Activated CD8-positive, alpha-beta memory T cell treated with anti-CD3 and anti-CD28 coated beads, Interleukin-2, amount 50 U/mL, for 1 hour (primary cell): ENCODE measurements around the gene C17orf78.
"Not testable (repeated sequence)": the region's sequence is repeated elsewhere in the genome, so short reads cannot be mapped to it uniquely, and the experiment has no call there.

Experiments used
- DNase-seq: peaks from one replicate; pipeline ENCODE4 v3.0.0-alpha.2; 2020; ENCODE audit errors: extremely low read depth

The C17orf78 gene

GRCh38 chr17:37438141-37438540 lies 62.4 kb downstream of the C17orf78 start:
- no peak for DNase-seq

GRCh38 chr17:37440424-37440823 lies 64.6 kb downstream of the C17orf78 start:
- no peak for DNase-seq

- DNase-seq: not testable (repeated sequence)
Measured at GRCh38 chr17:37441369-37442014, 65.7 kb downstream of the C17orf78 start.
